Calu3 (cell line): ENCODE measurements around the gene BRD3. TPM values are rescaled to one million over a fixed set of nuclear protein-coding genes. Genes with fewer than 3 reads are reported as not detected.

Experiments used
- BruUV-seq: library from RNA; stranded (reverse); fragments of 400-500 nt; replicated peaks from 2 replicates; lab custom pipeline; 2021; lab: Mats Ljungman, UMichigan
- CTCF ChIA-PET: fragments of 300-600 bp; sonication (Branson Sonifier 250); formaldehyde crosslinking; loops from one replicate; lab custom pipeline; 2022; ENCODE audit warnings: antibody characterized with exemption; lab: Charles Lee
- DNase-seq: peaks from one replicate; pipeline ENCODE4 v3.0.0; 2022
- H3K27ac Mint-ChIP-seq: one replicate; pipeline ENCODE4 v1.8.0; 2022; ENCODE audit warnings: mixed read lengths; ENCODE audit not compliant: unreplicated experiment
- H3K27me3 Mint-ChIP-seq: one replicate; pipeline ENCODE4 v1.8.0; 2022; ENCODE audit warnings: mixed read lengths; ENCODE audit not compliant: unreplicated experiment
- H3K36me3 Mint-ChIP-seq: one replicate; pipeline ENCODE4 v1.8.0; 2022; ENCODE audit warnings: mild to moderate bottlenecking, moderate library complexity, mixed read lengths; ENCODE audit not compliant: insufficient read depth, unreplicated experiment
- H3K4me1 Mint-ChIP-seq: one replicate; pipeline ENCODE4 v1.8.0; 2022; ENCODE audit warnings: mild to moderate bottlenecking, low read depth, mixed read lengths; ENCODE audit not compliant: unreplicated experiment
- H3K4me3 Mint-ChIP-seq: one replicate; pipeline ENCODE4 v1.8.0; 2022; ENCODE audit warnings: mild to moderate bottlenecking, low read depth, moderate library complexity, mixed read lengths; ENCODE audit not compliant: unreplicated experiment
- H3K9me3 Mint-ChIP-seq: one replicate; pipeline ENCODE4 v1.8.0; 2022; ENCODE audit warnings: low read depth, mixed read lengths; ENCODE audit not compliant: unreplicated experiment
- intact Hi-C: fragments of 100-400 bp; cut with micrococcal nuclease; formaldehyde crosslinking; loops from one replicate; pipeline ENCODE4 v1.10.0; 2022; ENCODE audit not compliant: unreplicated experiment
- total RNA-seq: library from RNA; stranded (reverse); gene quantifications from 2 replicates; pipeline ENCODE4 v1.2.3, GENCODE V29; 2022
- TF ChIP-seq, protein P1 (sequence below): fragments of 200-600 bp; IDR thresholded peaks from one replicate; pipeline ENCODE4 v1.8.0; 2022; ENCODE audit warnings: antibody characterized with exemption; ENCODE audit not compliant: unreplicated experiment

Gene BRD3
- total RNA-seq, 1 experiment from 2014 or later = 30.8 TPM

DNA sequence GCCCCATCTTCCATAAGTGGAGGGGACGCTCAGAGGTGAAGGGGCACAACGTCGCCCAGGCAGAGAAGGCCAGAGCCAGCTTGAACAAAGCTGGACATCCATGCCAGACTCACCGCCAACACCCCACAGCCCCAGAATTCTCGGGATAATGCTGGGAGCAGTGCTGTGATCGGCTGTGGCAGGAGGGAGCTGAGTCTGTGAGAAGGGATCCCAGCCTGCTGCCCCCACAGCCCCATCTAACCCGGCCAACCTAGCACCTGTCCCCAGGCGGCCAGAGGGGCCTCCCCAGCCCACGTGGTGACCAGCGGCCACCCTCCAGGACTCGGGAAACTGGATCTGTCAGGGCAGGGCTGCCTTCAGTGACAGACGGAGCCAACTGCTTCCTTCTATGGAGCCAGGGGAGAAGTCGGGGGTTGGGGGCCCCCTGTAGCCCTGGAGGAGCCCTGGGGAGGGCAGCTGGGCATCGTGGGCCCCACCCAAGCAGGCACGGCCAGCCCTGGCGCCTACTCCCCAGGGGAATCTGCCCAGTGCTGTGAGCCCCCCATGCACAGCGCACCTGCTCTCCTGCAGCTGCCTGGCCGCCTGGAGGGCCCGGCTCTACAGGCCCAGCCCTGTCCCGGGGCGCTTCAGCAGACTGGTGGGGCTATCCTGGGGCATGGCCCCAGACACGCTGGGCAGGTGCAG is 6.0 kb downstream of the BRD3 start:
- H3K4me3 Mint-ChIP-seq = no peak overlapping the region
- CTCF ChIA-PET = no interaction called here
- no peak for DNase-seq
- no peaks in the 10 kb centered on the region for H3K27me3 Mint-ChIP-seq
- BruUV-seq = no TSS peak
- H3K36me3 Mint-ChIP-seq = peaks cover 11% of the 10 kb centered on the region
- intact Hi-C loops = no loop called here
- H3K4me1 Mint-ChIP-seq = peaks cover 4% of the 10 kb centered on the region
- H3K27ac Mint-ChIP-seq = no peak overlapping the region
- H3K9me3 Mint-ChIP-seq = no peaks in the 10 kb centered on the region
- TF ChIP-seq, protein P1, sequence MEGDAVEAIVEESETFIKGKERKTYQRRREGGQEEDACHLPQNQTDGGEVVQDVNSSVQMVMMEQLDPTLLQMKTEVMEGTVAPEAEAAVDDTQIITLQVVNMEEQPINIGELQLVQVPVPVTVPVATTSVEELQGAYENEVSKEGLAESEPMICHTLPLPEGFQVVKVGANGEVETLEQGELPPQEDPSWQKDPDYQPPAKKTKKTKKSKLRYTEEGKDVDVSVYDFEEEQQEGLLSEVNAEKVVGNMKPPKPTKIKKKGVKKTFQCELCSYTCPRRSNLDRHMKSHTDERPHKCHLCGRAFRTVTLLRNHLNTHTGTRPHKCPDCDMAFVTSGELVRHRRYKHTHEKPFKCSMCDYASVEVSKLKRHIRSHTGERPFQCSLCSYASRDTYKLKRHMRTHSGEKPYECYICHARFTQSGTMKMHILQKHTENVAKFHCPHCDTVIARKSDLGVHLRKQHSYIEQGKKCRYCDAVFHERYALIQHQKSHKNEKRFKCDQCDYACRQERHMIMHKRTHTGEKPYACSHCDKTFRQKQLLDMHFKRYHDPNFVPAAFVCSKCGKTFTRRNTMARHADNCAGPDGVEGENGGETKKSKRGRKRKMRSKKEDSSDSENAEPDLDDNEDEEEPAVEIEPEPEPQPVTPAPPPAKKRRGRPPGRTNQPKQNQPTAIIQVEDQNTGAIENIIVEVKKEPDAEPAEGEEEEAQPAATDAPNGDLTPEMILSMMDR = no peak

- CTCF ChIA-PET = no interaction called here
- no TSS peak for BruUV-seq
- Mint-ChIP-seq H3K9me3 (no peaks in the 10 kb centered on the region), H3K4me1 (peaks cover 11% of the 10 kb centered on the region), H3K27ac (no peak overlapping the region), H3K27me3 (no peaks in the 10 kb centered on the region), H3K36me3 (peaks cover 4% of the 10 kb centered on the region), H3K4me3 (no peak overlapping the region)
- no peak for DNase-seq
- intact Hi-C loops = no loop called here
- TF ChIP-seq, protein P1 = no peak
Observed at GRCh38 chr9:134061019-134061687, 6.7 kb downstream of the BRD3 start.

GRCh38 chr9:134060546-134060945 is 7.3 kb downstream of the BRD3 start:
- H3K4me1 Mint-ChIP-seq = peaks cover 14% of the 10 kb centered on the region
- CTCF ChIA-PET = interaction anchor here (0.6 kb wide), 1 partner anchor 268 kb away, joined by 3 read pairs; no protein-coding TSS in a partner anchor
- H3K27me3 Mint-ChIP-seq = no peaks in the 10 kb centered on the region
- no TSS peak for BruUV-seq
- DNase-seq = no peak
- TF ChIP-seq, protein P1 = no peak
- H3K27ac Mint-ChIP-seq = no peak overlapping the region
- no peaks in the 10 kb centered on the region for H3K36me3 Mint-ChIP-seq
- H3K4me3 Mint-ChIP-seq = no peak overlapping the region
- no peaks in the 10 kb centered on the region for H3K9me3 Mint-ChIP-seq
- intact Hi-C loops = no loop called here

DNA sequence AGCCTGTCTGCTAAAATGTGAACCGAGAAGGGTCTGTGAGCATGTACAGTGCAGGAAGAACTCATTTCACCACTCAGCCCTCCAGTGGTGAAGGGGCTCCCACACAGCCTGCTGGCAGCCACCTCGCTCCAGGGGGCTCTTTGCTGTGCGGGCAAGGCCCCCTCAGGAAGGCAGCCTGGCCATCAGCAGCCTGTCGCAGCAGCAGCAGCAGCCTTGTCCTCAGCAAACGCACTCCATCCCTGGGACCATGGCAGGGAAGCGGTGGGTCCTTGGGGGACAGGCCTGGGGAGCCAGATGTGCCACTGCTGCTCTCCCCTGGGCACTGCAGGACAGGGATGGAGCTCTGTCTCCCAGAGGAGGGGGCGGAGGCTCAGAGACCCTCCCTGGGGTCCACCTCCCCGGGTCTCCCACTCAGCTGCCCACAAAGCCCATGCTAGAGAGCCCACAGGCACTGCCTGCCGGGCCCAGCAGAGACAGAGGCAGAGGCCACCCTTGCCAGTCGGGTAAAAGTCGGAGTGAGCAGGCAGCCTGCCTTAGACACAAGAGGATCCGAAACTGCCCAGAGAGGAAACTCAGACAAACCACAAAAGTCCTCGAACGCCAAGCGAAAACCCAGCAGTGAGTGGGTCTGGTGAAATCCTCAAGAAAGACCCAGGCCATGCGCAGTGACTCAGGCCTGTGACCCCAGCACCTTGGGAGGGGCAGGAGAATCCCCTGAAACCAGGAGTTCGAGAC is 8.0 kb downstream of the BRD3 start:
- no peak for DNase-seq
- H3K27ac Mint-ChIP-seq = no peak overlapping the region
- CTCF ChIA-PET = interaction anchor here (0.6 kb wide), 1 partner anchor 268 kb away, joined by 3 read pairs; no protein-coding TSS in a partner anchor

More for the DNA sequence above, 8.0 kb downstream of the BRD3 start:
- TF ChIP-seq, protein P1 = no peak
- H3K9me3 Mint-ChIP-seq = no peaks in the 10 kb centered on the region
- no TSS peak for BruUV-seq
- peaks cover 3% of the 10 kb centered on the region for H3K36me3 Mint-ChIP-seq
- H3K27me3 Mint-ChIP-seq = no peaks in the 10 kb centered on the region
- intact Hi-C loops = no loop called here
- H3K4me1 Mint-ChIP-seq = peaks cover 14% of the 10 kb centered on the region
- H3K4me3 Mint-ChIP-seq = no peak overlapping the region
